ENCODE measurements around the gene PRDM11.

The PRDM11 gene

DNA sequence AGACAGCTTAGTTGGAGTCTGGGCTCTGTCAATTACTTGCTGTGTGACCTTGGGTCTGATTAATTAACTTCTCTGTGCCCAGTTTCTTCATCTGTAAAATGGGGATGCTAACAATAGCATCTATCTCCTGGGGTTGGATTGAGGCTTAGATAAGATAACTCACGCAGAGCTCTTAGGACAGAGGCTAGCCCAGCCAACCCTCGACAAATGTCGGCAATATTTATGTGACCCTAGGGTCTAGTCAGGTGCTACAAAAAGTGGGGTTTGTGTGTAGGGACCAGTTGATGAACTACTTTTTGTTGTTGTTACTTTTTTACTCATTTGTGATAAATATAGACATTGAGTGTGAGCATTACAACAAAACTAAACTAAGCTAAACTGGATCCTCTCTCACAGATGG, 117.3 kb downstream of the PRDM11 start:
- DNase-seq (ENCODE audit: low spot score) = no peak

DNA sequence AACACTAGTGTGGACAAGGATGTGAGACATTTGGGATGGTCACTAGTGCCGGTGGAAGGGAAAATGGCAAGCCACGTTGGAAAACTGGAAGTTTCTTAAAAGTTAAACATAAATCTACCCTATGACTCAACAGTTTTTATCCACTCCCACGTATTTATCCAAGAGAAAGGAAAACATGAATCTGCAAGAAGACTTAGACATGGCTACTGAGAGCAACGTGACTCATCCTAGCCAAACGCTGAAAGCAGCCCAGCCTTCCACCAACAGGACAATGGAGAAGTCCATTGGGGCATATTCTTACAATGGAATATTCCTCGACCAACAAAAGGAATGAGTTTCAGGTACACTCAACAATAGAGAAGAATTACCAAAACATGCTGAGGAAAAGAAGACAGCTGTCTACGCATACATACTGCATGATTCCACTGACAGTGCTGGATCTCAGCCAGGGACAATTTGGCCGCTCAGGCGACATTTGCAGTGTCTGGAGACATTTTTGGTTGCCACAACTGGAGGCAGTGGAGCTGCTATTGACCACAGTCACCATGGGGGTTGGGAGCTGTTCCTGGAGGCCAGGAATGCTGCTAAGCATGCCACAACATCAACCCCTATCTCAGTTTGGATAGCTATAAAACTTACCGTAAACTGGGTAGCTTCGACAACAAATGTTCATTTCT, 118.5 kb downstream of the PRDM11 start:
- DNase-seq (ENCODE audit: low spot score) = peak; percentile 78

DNA sequence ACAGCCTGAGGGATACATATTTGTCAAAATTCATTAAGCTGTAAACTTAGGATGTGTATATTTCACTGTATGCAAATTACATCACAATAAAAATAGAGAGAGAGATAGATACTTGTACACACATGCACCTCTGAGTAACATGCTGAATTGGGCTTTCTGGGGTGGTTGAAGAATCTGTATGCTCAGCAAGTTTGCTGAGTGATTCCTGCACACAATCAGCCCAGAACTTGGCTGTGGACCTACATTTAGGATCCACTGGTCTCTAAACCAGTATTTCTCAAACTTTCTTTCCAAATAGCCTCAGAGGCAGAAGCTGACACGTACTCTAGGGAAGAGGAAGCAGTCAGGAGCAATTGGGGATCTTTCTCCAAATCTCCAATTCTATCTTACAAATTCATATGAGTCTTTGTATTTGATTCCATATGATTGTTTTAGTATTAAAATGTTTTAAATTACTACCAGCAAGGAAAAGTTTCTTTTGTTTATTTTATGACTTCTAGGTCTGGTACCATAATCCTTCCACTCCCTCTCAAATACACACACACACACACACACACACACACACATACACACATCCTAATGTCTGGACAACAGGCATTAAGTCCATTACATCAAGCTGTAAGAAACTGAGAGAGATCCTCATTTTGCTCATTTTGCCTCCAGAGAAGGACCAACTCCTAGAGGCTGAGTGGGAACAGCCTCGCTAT, 119.7 kb downstream of the PRDM11 start:
- DNase-seq (ENCODE audit: low spot score) = no peak

DNA sequence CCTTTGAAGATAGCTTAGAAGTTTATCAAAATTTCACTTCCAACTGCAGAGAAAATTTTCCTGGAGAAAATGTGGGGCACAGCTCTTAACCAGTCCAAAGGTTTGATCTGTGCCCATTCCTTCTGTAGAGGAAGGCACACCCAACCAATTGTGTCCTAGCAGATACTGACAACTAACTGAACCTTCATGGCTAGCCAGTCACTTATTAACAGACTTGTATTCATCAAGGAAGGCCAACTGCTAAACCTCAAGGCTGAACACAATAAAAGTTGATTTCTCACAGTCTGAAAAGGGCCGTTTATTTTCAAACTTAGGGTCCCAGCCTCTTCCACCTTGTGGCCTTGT, 120.2 kb downstream of the PRDM11 start:
- DNase-seq (ENCODE audit: low spot score) = no peak

DNA sequence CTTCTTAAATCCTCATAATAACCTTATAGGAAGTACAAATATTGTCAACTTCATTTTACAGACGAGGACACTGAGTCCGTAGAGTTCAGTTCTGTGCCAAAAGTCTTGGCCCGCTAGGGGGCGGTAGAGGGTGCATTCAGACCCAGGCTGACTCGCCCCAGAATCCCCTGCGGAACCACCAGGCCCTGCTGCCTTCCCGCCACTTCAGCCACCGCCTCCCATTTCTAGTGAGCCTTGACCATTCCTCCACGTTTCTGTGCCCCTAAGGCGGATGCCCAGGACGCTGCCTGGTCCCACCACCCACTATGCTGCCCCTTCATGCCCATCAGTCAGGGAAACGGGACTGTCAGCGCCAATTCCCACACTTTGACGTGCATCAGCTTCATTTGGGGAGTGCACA, 120.6 kb downstream of the PRDM11 start:
- no peak for DNase-seq (ENCODE audit: low spot score)

DNA sequence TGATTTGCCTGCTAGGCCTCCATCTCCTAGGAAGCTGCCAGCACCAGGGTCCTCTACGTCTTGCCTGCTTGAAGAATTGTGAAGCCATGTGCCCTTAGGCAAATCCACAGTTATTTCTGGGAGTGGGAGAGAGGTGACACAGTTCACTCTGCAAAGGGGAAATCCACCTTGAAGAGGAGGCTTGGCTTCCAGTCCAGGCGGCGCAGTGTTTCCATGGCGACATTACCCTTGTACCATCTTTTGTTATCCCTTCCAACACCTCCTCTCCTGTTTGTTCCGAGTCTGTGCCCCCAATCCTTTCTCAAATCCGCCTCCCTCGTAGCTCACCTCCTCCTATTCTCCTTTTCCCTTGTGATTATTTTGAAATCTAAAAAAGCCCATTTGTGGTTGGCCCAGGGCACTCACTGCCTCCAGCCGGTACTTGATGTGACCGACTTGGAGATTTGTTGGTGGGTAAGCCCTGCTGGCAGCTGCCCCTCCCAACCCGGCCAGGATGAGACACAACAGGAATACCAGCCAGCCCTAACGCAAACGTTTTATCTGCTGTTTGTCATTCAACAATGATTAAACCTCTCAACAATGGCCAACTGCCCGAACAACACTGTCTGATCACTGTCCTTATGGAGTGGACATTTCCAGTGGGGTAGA, 121.3 kb downstream of the PRDM11 start:
- DNase-seq (ENCODE audit: low spot score) = no peak

DNA sequence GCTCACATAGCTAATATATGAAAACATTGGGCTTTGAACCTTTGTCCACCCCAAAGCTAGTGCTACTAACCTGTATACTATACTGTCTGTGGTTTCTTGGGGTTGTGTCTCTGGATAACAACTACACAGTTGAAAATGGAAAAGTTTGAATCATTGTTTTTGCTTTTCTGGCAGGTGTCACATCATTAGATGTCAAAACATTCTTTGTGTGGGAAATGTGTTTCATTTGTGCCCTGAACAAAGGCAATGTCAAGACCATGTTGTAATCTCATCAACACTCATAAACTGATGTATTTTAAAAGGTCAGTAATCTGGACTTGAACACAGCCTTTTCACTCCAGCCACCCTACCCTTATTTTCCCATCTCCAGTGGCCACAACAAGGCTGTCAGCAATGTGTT, 123.2 kb downstream of the PRDM11 start:
- DNase-seq (ENCODE audit: low spot score) = no peak

DNA sequence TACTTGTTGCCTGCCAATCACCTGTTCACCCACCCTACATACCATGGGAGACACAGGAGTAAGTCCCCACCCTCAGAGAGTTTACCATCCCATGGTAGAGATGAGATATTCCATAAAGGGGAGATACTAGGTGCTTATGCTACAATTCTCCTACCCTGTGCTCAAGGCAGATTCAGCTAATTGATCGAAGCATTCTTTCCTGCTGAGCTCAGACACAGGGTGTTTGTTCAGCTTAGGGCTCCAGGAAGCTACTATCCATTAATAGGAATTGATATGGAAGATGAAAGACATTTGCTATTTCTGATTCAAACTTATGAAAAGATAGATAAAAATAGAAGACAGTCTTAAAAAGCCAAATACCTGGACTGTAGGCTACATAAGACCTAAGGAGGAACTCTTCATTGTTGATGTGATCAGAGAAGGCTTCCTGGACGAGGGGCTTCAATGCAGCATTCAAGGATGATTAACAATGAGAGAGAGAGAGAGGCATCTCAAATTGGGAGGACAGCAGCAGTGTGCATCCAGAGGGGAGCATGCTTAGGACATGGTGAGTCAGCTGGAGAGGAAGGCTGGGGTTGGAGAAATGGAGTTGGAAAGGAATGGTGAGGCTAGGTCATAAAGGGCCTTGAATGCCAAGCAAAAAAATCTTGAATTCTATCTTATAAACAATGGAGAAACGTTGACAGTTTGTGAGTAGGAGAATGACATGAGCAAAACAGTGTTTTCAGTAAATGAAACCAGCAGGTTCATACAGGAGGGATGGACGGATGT, 124.7 kb downstream of the PRDM11 start:
- DNase-seq (ENCODE audit: low spot score) = no peak

DNA sequence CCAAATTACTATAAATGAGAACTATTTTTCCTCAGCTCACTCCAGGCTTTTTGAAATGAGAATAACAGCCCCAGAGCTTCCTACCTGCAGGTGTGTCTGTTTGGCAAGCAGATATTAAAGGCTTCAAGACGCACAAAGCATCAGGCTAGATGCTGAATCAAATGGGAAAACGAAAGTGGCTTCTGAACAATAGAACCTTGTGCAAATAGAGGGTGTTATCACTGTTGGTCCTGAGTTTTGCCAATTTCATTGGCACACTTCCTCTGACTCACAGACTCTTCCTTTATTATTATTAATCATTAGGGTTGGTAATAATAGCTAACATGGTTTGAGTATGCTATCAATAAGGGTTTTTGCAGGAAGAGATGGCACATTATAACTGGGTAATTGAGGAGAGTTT, 126.3 kb downstream of the PRDM11 start:
- DNase-seq (ENCODE audit: low spot score) = no peak

DNA sequence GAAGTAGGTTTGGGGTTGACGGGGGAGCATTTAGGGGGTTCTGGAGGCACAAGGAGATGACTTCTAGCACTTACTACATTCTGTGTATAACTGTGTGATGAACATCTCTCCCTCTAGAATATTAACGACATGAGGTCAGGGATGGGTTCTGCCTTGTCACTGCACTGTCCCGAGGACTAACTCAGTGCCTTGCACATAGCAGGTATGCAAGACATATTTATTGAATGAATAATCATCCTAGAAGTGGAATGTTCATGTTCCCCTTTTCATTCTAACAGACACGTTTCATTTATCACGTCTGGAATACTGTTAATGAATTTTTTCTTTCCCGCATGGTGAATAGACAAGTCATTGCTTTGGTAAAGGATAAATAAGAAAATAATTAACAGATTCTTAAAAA, 127.1 kb downstream of the PRDM11 start:
- no peak for DNase-seq (ENCODE audit: low spot score)

DNA sequence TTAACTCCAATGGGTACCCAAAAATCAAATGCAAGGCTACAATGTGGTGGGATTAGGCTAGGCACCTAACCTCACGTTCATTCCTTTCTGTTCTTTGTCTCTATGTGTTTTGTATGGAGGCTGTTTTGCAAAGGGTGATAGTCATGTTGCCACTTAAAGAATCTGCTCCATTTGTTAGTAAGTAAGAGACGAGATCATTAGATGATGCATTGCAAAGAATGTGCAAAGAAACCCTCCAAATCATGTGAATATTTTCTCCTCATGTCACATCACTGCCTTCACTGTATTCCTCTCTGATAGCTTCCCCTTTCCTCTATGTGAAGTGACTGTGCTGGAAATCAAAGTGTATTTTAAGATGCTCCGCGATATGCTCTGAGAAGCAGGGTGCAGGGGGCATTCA, 127.8 kb downstream of the PRDM11 start:
- DNase-seq (ENCODE audit: low spot score) = no peak

DNA sequence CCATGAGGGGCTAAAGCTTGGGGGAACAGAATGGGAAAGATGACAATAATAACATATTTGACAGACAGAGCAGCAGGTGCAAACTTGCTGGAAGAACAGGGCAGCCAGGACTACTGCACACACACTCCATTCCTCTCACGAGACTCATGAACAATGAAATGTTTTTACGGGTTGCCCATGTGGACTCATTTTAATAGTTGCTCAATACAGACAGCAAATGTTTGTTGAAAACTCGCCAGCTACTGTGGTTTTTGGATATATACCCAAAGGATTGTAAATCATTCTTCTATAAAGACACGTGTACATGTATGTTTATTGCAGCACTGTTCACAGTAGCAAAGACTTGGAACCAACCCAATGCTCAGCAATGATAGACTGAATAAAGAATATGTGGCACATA, 129.4 kb downstream of the PRDM11 start:
- no peak for DNase-seq (ENCODE audit: low spot score)

DNA sequence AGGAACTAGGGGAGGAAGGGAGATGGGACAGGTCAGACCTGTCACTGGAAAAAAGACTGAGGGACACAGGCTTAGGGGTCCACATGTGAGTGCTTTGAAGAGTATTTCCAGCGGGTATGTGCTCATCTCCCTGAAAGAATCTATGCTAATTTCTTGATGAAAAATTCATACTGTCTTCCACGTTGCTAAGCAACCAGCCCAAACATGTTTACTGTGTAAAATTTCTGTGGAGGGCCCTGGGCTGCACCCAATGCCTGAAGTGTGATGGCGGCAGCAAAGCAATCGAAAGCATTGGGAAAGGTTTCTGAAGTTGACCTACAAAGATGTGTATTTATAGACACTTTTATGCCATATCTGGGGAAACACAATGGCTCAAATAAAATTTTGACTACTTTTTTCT, 132.3 kb downstream of the PRDM11 start:
- no peak for DNase-seq (ENCODE audit: low spot score)

DNA sequence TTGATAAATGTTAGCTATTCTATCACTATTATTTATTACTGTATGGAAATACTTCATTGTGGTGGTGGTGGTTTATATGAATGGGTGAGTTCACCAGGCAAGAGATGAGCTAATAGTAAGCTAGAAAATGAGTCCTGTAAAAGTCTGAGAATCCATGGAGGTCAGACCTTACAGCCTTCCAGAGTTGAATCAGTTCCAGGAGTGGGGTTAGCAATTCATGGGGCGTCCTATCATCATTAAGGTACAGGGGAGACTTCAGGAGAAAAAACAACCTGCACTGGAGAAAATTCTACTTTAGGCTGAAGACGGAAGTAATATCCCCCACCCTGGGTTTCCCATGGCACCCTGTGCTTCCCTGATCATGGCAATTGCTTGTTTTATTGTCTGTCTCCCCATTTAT, 133.2 kb downstream of the PRDM11 start:
- no peak for DNase-seq (ENCODE audit: low spot score)

DNA sequence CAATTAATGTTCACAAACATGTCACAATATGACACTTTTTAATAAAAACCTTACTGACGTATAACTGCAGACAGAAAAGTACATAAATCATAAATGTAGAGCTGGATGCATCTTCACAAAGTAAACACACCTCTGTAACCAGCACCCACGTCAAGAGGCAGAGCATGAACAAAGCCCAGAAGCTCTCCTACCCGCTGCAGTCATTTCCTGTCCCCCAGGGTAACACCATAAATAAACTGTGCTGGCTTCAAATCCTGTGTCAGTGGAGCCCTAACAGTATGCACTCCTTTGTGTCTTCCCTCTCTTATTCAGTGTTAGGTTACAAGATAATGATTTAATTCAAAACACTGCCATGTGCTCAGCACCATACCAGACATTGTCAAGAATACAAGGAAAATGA, 134.0 kb downstream of the PRDM11 start:
- DNase-seq (ENCODE audit: low spot score) = no peak

DNA sequence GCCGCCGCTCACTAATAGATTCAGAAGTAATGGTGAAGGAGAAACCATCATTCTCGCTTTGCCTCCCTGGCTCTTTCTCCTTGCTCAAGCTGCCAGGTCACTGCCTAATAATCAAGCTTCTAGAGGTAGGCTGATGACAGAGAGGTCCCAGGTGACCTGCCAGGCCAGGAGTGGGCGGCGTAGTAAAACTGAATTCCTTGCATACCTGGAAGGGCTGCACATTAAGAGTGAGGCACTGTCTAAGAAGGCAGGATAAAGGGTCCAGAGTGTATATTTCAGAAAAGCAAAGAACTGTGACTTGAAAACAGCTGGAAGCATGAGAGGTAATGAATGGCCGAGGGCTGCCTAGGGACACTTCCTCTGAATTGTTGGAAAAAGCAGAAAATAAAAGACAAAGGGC, 135.6 kb downstream of the PRDM11 start:
- DNase-seq (ENCODE audit: low spot score) = no peak
